ENCODE measurements around the gene AREL1.

The AREL1 gene

GRCh38 chr14:74670726-74671411 lies 42.0 kb downstream of the AREL1 start:
- Histone ChIP-seq H3K27me3 (ENCODE audit: insufficient read depth, insufficient read length) (no peaks in the 10 kb centered on the region), H3K4me3 (ENCODE audit: insufficient read length, low read depth) (no peak overlapping the region), H3K9ac (ENCODE audit: insufficient read length, low read depth) (no peak overlapping the region), H3K4me1 (ENCODE audit: insufficient read depth, insufficient read length) (no peaks in the 10 kb centered on the region), H3K9me3 (ENCODE audit: insufficient read depth, low read length) (no peaks in the 10 kb centered on the region), H3K36me3 (ENCODE audit: insufficient read depth, insufficient read length, low read length) (peaks cover 83% of the 10 kb centered on the region)
- DNase-seq (ENCODE audit: low read depth, low spot score) = no peak
- TF ChIP-seq YY1 (IDR thresholded peaks at IDR 0.05; ENCODE audit: insufficient read depth, insufficient read length) (no peak), SUZ12 (IDR thresholded peaks at IDR 0.05; ENCODE audit: extremely low read depth, insufficient read depth, insufficient read length) (no peak), ZNF274 (IDR thresholded peaks at IDR 0.05; ENCODE audit: low read depth, low read length) (no peak)

- DNase-seq (ENCODE audit: low read depth, low spot score) = no peak
- Histone ChIP-seq H3K27me3 (ENCODE audit: insufficient read depth, insufficient read length) (no peaks in the 10 kb centered on the region), H3K9ac (ENCODE audit: insufficient read length, low read depth) (no peak overlapping the region), H3K36me3 (ENCODE audit: insufficient read depth, insufficient read length, low read length) (peaks cover 80% of the 10 kb centered on the region), H3K4me3 (ENCODE audit: insufficient read length, low read depth) (no peak overlapping the region), H3K9me3 (ENCODE audit: insufficient read depth, low read length) (no peaks in the 10 kb centered on the region), H3K4me1 (ENCODE audit: insufficient read depth, insufficient read length) (no peaks in the 10 kb centered on the region)
- no peak for TF ChIP-seq YY1 (IDR thresholded peaks at IDR 0.05; ENCODE audit: insufficient read depth, insufficient read length)
- TF ChIP-seq SUZ12 (IDR thresholded peaks at IDR 0.05; ENCODE audit: extremely low read depth, insufficient read depth, insufficient read length) = no peak
- no peak for TF ChIP-seq ZNF274 (IDR thresholded peaks at IDR 0.05; ENCODE audit: low read depth, low read length)
Observed at GRCh38 chr14:74669846-74670245, 43.0 kb downstream of the AREL1 start.

- H3K4me1 ChIP-seq (ENCODE audit: insufficient read depth, insufficient read length) = no peaks in the 10 kb centered on the region
- H3K27me3 ChIP-seq (ENCODE audit: insufficient read depth, insufficient read length) = no peaks in the 10 kb centered on the region
- no peak overlapping the region for H3K9ac ChIP-seq (ENCODE audit: insufficient read length, low read depth)
- no peaks in the 10 kb centered on the region for H3K9me3 ChIP-seq (ENCODE audit: insufficient read depth, low read length)
- DNase-seq (ENCODE audit: low read depth, low spot score) = no peak
- no peak overlapping the region for H3K4me3 ChIP-seq (ENCODE audit: insufficient read length, low read depth)
- H3K36me3 ChIP-seq (ENCODE audit: insufficient read depth, insufficient read length, low read length) = peaks cover 79% of the 10 kb centered on the region
- TF ChIP-seq YY1 (IDR thresholded peaks at IDR 0.05; ENCODE audit: insufficient read depth, insufficient read length) (no peak), ZNF274 (IDR thresholded peaks at IDR 0.05; ENCODE audit: low read depth, low read length) (no peak), SUZ12 (IDR thresholded peaks at IDR 0.05; ENCODE audit: extremely low read depth, insufficient read depth, insufficient read length) (no peak)
Observed at GRCh38 chr14:74669256-74669655, 43.6 kb downstream of the AREL1 start.

GRCh38 chr14:74667758-74668157 lies 45.1 kb downstream of the AREL1 start:
- Histone ChIP-seq H3K36me3 (ENCODE audit: insufficient read depth, insufficient read length, low read length) (peaks cover 78% of the 10 kb centered on the region), H3K9me3 (ENCODE audit: insufficient read depth, low read length) (no peaks in the 10 kb centered on the region), H3K4me3 (ENCODE audit: insufficient read length, low read depth) (no peak overlapping the region), H3K27me3 (ENCODE audit: insufficient read depth, insufficient read length) (no peaks in the 10 kb centered on the region), H3K4me1 (ENCODE audit: insufficient read depth, insufficient read length) (no peaks in the 10 kb centered on the region), H3K9ac (ENCODE audit: insufficient read length, low read depth) (no peak overlapping the region)
- no peak for DNase-seq (ENCODE audit: low read depth, low spot score)
- no peak for TF ChIP-seq ZNF274 (IDR thresholded peaks at IDR 0.05; ENCODE audit: low read depth, low read length)
- no peak for TF ChIP-seq SUZ12 (IDR thresholded peaks at IDR 0.05; ENCODE audit: extremely low read depth, insufficient read depth, insufficient read length)
- TF ChIP-seq YY1 (IDR thresholded peaks at IDR 0.05; ENCODE audit: insufficient read depth, insufficient read length) = no peak

- DNase-seq (ENCODE audit: low read depth, low spot score) = no peak
- Histone ChIP-seq H3K36me3 (ENCODE audit: insufficient read depth, insufficient read length, low read length) (peaks cover 83% of the 10 kb centered on the region), H3K4me1 (ENCODE audit: insufficient read depth, insufficient read length) (no peaks in the 10 kb centered on the region), H3K27me3 (ENCODE audit: insufficient read depth, insufficient read length) (no peaks in the 10 kb centered on the region), H3K4me3 (ENCODE audit: insufficient read length, low read depth) (no peak overlapping the region), H3K9me3 (ENCODE audit: insufficient read depth, low read length) (no peaks in the 10 kb centered on the region), H3K9ac (ENCODE audit: insufficient read length, low read depth) (no peak overlapping the region)
- TF ChIP-seq YY1 (IDR thresholded peaks at IDR 0.05; ENCODE audit: insufficient read depth, insufficient read length) (no peak), SUZ12 (IDR thresholded peaks at IDR 0.05; ENCODE audit: extremely low read depth, insufficient read depth, insufficient read length) (no peak), ZNF274 (IDR thresholded peaks at IDR 0.05; ENCODE audit: low read depth, low read length) (no peak)
Observed at GRCh38 chr14:74664717-74665116, 48.2 kb downstream of the AREL1 start.

GRCh38 chr14:74663884-74664283 lies 49.0 kb downstream of the AREL1 start:
- no peak for TF ChIP-seq YY1 (IDR thresholded peaks at IDR 0.05; ENCODE audit: insufficient read depth, insufficient read length)
- no peak for TF ChIP-seq SUZ12 (IDR thresholded peaks at IDR 0.05; ENCODE audit: extremely low read depth, insufficient read depth, insufficient read length)
- no peak for TF ChIP-seq ZNF274 (IDR thresholded peaks at IDR 0.05; ENCODE audit: low read depth, low read length)
- Histone ChIP-seq H3K9ac (ENCODE audit: insufficient read length, low read depth) (no peak overlapping the region), H3K9me3 (ENCODE audit: insufficient read depth, low read length) (no peaks in the 10 kb centered on the region), H3K4me1 (ENCODE audit: insufficient read depth, insufficient read length) (no peaks in the 10 kb centered on the region), H3K36me3 (ENCODE audit: insufficient read depth, insufficient read length, low read length) (peaks cover 78% of the 10 kb centered on the region), H3K27me3 (ENCODE audit: insufficient read depth, insufficient read length) (no peaks in the 10 kb centered on the region), H3K4me3 (ENCODE audit: insufficient read length, low read depth) (no peak overlapping the region)
- no peak for DNase-seq (ENCODE audit: low read depth, low spot score)

- Histone ChIP-seq H3K27me3 (ENCODE audit: insufficient read depth, insufficient read length) (no peaks in the 10 kb centered on the region), H3K9me3 (ENCODE audit: insufficient read depth, low read length) (no peaks in the 10 kb centered on the region), H3K4me1 (ENCODE audit: insufficient read depth, insufficient read length) (no peaks in the 10 kb centered on the region), H3K9ac (ENCODE audit: insufficient read length, low read depth) (no peak overlapping the region), H3K36me3 (ENCODE audit: insufficient read depth, insufficient read length, low read length) (peaks cover 75% of the 10 kb centered on the region), H3K4me3 (ENCODE audit: insufficient read length, low read depth) (no peak overlapping the region)
- DNase-seq (ENCODE audit: low read depth, low spot score) = no peak
- no peak for TF ChIP-seq SUZ12 (IDR thresholded peaks at IDR 0.05; ENCODE audit: extremely low read depth, insufficient read depth, insufficient read length)
Observed at GRCh38 chr14:74661726-74662450, 51.0 kb downstream of the AREL1 start.
